HG03432 (cell line): ENCODE results near the gene TSEN34.
"Not testable (repeated sequence)": the region's sequence is repeated elsewhere in the genome, so short reads cannot be mapped to it uniquely, and the experiment has no call there.

Experiments used
- ATAC-seq: cut with Tn5 transposase; IDR thresholded peaks from one replicate; pipeline ENCODE4 v1.9.1; 2021; ENCODE audit warnings: mild to moderate bottlenecking, moderate library complexity; ENCODE audit not compliant: unreplicated experiment

Gene TSEN34

DNA sequence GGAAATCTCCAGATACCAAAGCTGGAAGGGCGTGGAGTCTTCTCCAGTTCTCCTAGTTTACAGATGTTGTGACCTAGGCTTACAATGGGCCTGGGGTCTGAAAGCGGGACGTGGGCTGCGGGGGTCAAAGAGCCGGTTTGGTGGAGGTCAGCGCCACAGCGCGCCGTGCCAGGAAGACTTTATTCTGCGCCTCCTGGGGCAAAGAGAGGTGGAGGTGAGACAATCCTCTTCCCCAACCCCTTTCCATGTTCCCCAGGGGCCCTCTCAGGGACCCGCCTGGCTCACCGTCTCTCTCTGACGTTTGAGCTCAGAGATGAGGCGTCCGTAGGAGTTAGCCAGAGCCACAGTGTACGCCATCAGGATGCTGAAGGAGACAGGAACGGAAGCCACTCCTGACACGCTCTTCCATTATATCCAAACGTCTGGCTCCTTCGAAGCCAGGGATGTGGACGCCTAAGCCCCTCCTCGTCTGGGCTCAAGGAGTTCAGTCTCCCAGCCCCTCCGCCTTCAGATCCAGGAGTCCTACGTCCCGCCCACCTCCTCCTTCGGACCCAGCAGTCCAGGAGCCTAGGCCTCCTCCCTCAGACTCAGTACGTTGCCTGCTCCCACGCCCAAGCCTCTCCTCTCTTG lies 30.8 kb upstream of the TSEN34 start:
- ATAC-seq: peak; percentile 3

GRCh38 chr19:54160854-54161253 lies 30.3 kb upstream of the TSEN34 start:
- ATAC-seq: no peak

DNA sequence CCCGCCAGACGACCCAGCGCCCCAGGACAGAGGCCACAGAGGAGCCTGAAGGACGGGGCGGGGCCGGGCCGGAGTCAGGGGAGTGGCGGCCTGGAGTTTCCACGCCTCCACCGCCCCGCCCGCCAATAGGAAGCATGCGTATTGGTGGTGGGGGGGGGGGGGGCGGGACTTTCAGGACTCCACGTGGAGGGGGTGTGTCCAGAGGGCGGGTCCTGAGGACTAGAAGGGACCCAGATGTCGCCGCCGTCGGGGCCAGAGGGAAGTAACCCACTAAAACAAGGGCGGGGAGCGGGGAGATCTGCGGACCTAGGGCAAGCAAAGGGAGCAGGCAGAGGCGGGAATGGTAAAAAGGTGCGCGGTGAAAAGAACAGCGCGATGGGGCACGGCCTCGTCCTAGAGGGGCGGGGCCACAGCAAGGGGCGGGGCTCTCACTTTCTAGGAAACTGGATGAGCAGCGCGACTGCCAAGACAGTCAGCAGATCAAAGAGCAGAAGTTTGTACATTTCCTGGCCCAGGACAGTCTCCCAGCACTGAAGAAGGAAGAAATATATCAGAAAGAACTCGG lies 28.8 kb upstream of the TSEN34 start:
- ATAC-seq: no peak

DNA sequence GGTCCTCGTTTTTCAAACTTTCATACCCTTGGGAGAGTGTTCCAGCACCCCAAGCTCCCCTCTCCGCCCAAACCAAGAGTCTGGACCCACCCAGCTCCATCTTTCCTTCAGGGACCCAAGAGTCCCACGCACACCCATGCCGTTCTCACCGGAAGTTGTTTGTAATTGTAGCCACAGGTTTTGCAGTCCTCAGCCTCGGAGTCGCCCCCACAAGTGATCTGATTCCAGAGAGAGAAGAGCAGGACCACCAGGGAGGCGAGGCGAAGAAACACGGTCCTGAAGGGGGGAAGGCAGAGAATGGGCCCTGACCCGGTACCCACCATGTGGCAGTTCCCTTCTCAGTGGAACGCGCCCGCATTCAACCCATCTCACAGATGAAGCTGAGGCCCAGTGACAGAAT lies 28.2 kb upstream of the TSEN34 start:
- no peak for ATAC-seq

GRCh38 chr19:54164369-54165068 lies 26.6 kb upstream of the TSEN34 start:
- ATAC-seq: no peak

- ATAC-seq: no peak
Measured at GRCh38 chr19:54165222-54165621, 25.9 kb upstream of the TSEN34 start.

- peak; percentile 63 for ATAC-seq
Measured at GRCh38 chr19:54168174-54168917, 22.8 kb upstream of the TSEN34 start.

DNA sequence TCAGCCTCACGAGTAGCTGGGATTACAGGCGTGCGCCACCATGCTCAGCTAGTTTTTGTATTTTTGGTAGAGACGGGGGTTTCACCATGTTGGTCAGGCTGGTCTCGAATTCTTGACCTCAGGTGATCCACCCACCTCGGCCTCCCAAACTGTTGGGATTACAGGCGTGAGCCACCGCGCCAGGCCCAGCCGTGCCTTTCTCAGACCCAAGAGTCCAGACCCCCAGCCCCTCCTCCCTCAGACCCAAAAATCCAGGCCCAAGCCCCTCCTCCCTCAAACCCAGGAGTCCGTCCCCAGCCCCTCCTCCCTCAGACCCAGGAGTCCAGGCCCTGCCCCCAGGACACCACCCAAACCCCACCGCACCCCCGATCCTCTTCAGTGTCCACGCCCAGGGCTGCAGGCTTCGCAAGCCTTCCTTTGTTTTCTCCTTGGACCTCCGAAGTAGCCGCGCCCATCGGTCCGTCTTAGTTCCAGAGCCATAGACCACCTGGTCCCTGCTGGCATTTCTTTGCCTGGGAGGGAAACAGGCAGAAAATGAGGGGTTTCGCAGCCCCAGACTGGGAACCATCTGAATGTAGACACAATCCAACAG lies 21.9 kb upstream of the TSEN34 start:
- no peak for ATAC-seq

DNA sequence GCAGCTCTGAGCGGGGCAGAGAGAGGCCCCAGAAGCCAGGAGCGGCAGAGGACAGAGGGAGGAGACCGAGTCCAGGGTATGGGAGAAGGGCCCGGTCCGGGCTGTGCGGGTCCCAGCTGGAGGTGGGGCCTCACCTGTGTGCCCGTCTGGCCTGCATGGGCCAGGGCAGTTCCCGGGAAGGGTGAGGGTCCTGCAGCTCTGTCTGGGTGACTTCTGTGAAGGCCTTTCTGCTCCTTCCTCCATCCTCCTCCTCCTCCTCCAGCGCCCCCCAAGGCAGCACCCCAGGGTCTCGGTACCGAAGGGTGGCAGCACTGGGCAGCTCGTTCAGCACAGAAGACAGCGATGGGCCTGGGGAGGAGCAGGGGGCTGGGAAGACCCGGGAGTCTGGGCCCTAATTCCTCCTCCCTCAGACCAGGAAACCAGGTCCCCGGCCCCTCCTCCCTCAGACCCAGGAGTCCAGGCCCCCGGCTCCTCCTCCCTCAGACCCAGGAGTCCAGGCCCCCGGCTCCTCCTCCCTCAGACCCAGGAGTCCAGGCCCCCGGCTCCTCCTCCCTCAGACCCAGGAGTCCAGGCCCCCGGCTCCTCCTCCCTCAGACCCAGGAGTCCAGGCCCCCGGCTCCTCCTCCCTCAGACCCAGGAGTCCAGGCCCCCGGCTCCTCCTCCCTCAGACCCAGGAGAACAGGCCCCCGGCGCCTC lies 19.2 kb upstream of the TSEN34 start:
- ATAC-seq: not testable (repeated sequence)

GRCh38 chr19:54172471-54173358 lies 18.4 kb upstream of the TSEN34 start, which contains the start of gene TMC4:
Gene TMC4 (minus strand): TSS chr19:54173160. CDS start chr19:54173117, 43 bp downstream.
- ATAC-seq: no peak

GRCh38 chr19:54173359-54173699 lies 17.8 kb upstream of the TSEN34 start:
- no peak for ATAC-seq

DNA sequence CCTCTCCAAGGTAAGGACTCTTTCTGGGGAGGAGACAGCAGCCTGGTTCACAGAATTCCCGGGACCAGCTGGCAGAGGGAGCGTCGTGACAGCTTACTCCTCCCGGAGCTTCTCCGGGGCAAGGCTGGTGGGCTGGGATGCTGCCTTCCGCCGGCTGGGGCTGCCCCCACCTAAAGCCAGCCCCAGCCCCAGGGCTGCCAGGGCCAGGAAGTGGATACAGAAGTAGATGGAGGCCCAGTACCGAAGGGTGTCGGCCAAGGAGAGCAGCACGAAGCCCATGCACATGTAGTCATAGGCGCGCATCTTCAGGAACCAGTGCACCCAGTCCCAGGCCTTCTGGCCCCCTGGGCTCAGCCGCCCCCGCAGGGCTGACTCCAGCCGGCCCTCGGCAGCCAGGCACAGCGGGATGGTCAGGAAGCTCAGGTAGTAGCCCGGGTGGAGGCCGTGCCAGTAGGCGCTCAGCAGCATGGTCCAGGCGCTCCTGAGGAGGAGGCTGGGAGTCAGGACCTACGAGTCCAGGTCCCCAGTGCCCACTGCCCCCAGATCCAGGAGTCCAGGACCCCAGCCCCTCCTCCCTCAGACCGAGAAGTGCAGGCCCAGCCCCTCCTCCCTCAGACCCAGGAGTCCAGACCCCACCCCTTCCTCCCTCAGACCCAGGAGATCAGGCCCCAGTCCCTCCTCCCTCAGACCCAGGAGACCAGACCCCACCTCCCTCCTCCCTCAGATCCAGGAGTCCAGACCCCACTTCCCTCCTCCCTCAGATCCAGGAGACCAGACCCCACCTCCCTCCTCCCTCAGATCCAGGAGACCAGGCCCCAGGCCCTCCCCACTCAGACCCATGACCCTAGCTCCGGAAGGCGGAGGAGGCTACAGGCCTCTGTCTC lies 16.9 kb upstream of the TSEN34 start:
- no peak for ATAC-seq

DNA sequence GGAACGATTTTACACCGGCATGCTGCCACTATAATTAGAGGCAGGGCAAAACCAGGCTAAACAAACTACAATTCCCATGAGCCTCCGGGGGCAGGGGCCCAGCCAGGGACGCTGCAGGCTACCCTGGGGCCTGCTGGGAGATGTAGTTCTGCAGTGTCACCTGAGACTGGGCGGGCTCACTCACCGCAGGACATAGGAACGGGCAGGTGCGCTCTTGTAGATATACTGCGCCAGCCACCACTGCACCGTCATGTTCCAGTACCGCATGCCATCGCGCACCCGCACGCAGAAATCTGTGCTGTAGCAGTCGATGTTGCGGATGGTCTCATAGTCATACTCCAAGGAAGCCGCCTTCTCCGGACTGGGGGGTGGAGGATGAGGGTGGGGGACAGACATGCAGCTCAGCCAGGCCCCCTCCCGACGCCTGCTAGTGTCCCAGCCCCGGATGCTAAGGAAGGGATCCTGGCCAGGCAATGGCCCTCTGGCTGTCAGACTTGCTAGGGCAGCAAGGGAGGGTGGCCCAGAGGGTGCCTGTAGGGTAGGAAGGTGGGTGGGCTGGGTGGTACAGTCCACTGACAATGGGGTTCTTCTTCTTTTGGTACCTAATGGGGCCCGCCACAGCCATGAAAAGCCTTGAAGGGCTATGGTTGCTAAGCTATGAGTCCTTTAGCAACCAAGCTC lies 12.4 kb upstream of the TSEN34 start:
- ATAC-seq: no peak

DNA sequence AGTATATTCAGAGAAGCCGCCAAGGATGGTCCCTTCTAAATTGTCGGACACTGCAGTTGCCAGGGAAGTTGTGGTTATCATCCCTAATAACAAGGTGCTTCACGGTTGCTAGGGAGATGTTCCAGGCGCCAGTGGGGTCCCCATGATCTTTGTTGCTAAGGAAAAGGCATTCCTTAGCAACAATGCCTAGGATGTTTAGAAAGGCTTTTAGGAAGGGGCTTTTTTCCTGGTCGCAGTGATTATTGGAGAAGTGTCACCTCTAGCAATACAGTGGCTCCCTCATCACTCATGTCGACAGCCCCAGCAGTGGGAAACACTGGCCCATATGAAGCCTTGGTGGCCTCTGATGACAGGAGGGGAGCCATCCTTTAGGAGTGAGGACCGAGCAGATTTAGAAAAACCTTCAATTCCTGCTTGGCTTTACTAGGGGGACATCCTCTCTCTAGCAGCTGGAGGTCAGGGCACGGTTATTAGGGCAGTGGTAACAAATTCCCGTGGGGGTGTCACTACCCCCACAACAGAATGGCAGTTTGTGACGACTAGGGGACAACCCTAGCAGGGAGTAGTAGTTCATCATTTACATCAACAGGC lies 11.8 kb upstream of the TSEN34 start:
- ATAC-seq: no peak

DNA sequence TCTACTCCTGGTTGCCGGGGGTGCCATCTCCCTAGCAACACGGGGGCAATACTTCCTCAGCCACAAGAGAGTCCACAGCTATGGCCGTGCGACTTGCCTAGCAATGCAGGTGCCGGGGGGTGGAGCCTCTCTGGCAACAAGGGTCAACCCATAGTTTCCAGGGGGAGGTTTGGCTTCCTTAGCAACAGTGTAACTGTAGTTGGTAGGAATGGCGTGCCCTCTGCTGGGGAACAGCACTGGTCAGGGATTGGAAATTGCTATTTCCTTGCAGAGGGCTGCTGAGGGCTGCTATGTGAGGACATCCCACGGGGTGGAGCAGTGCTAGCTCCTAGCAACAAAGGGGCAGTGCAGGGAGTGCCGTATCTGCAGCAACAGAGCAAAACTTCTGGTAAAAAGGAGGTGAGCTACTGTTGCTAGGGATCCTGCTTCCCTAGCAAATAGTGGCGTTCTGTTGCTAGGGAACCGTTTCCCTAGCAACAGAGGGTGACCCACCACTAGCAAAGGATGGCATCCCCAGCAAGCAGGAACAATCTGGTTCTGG lies 11.1 kb upstream of the TSEN34 start:
- ATAC-seq: no peak

DNA sequence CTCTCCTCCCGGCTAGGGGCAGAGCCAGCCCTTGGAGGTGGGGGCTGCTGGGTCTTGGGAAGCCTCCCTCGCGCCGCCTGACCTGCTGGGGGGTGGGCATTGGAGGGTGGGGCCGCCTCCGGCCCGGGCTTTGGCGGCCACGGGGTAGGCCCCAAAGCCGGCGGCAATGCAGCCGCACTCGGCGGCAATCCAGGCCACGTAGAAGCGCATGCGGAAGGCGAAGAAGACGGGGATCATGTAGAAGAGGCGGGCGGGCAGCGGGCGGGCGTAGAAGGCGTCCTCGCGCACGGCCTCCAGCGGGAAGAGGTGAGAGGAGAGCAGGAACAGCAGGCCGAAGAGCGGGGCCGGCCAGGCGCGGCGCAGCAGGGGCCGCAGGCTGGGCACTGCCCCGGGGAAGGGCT lies 10.4 kb upstream of the TSEN34 start:
- no peak for ATAC-seq

DNA sequence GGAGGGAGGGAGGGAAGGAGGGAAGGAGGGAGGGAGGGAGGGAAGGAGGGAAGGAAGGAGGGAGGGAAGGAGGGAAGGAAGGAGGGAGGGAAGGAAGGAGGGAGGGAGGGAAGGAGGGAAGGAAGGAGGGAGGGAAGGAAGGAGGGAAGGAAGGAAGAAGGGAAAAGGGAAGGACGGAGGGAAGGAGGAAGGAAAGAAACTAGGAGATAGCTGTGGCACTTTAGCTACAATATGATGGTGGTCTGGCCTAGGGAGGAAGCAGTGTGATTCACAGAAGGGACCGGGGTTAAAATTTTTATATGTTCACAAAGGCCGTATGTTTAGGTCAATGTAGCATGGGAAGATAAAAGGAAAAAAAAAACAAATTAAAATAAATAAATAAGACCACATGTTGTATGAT lies 9.2 kb upstream of the TSEN34 start:
- not testable (repeated sequence) for ATAC-seq

DNA sequence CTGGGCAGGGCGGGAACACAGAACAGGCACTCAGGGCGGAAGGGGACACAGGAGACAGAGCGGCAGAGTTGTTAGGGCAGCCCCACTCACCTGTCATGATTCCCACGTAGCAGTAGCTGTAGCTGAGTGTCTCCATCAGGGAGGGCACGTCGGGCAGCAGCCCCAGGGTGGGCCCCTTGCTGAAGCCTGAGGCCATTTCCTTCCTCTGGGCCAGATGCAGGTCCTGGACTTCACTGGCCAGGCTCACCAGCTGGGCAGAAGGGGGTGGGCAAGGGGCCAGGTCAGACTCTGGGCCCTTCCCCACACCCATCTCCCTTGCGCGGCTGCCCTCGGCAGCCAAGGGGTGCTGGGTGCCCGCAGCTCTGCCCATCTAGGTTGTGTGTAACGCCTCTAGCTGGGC lies 7.7 kb upstream of the TSEN34 start:
- no peak for ATAC-seq
